ENCODE data around the gene SLC17A2.

The SLC17A2 gene

DNA sequence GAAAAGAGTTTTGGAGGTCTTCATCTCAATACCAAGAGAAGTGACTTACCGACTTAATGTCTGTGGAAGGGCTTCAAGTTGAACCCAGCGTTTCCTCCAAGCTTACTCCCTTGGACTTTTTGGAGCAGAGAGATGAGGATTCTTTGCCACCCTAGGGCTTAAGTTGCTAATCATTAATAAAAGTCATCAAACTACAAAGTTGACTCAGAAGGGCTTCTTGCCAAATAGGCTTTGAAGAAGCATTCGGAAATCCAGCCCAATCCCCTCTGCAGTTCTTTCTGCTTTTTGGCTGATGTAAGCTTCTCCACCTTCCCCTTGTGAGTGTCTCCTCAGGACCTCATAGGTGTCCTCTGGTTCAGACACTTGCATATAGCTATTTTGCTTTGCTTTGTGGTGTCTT, 56.4 kb downstream of the SLC17A2 start, which contains the start of gene SLC17A3:
TSS of gene SLC17A3 (minus strand) at position 126 of the 400 bp plus-strand sequence. CDS start 5,856 bp downstream, outside the sequence.
- Histone ChIP-seq H3K27me3 (ENCODE audit: control insufficient read depth, insufficient read depth, low read length, poor library complexity, severe bottlenecking) (no peaks in the 10 kb centered on the region), H3K9me3 (ENCODE audit: control insufficient read depth, low read length) (no peaks in the 10 kb centered on the region), H3K4me1 (ENCODE audit: control insufficient read depth, insufficient read depth, low read length) (no peaks in the 10 kb centered on the region), H3K27ac (ENCODE audit: insufficient read depth, low read depth, low read length, poor library complexity, severe bottlenecking) (no peak within 1 kb of the TSS), H3K4me3 (ENCODE audit: insufficient read depth, low read depth, low read length) (no peak within 1 kb of the TSS), H3K36me3 (ENCODE audit: control insufficient read depth, insufficient read depth, low read length) (no peaks in the 10 kb centered on the region)
- 94 to 97% methylated on average over 3 of the region's 3 CpGs for WGBS, 2 experiments

DNA sequence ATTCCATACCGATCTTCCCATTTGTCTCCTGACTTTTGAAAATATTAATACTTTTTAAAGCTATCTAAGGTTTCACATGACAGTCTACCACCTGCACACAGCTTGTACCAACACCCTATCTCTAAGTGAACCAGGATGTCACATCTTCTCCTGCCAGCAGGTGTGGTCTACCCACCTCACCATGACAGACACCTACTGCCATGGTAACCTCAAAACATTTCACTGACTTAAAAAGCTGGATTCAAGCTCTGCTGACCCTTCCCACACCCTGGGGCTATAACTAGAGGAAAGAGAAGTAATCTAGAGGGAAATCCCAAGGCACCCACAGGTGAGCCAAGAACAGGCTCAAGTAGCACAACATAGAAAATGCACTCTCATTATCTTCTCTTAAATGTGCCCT, 57.7 kb downstream of the SLC17A2 start:
- 97 to 100% methylated on average over 1 of the region's 1 CpG for WGBS, 2 experiments
- Histone ChIP-seq H3K27ac (ENCODE audit: insufficient read depth, low read depth, low read length, poor library complexity, severe bottlenecking) (no peak overlapping the region), H3K27me3 (ENCODE audit: control insufficient read depth, insufficient read depth, low read length, poor library complexity, severe bottlenecking) (no peaks in the 10 kb centered on the region)

DNA sequence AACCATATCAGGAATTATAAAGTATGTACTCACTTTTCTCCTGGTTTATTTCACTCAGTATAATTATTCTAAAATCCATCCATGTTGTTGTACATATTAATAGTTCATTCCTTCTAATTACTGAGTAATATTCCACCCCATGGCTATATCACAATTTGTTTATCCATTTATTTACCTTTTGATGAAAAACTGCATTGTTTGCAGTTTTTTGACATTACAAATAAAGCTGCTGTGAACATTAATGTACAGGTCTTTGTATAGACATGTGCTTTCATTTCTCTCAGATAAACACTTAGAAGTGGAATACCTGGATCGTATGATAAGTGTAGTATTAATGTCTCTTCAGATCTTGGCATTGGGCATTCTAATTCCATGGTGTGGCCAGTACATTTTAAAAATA, 60.7 kb downstream of the SLC17A2 start:
- no peak overlapping the region for H3K27ac ChIP-seq (ENCODE audit: insufficient read depth, low read depth, low read length, poor library complexity, severe bottlenecking)
- no peaks in the 10 kb centered on the region for H3K4me1 ChIP-seq (ENCODE audit: control insufficient read depth, insufficient read depth, low read length)
- H3K36me3 ChIP-seq (ENCODE audit: control insufficient read depth, insufficient read depth, low read length), result no peaks in the 10 kb centered on the region
- no peak overlapping the region for H3K4me3 ChIP-seq (ENCODE audit: insufficient read depth, low read depth, low read length)
- H3K27me3 ChIP-seq (ENCODE audit: control insufficient read depth, insufficient read depth, low read length, poor library complexity, severe bottlenecking), result no peaks in the 10 kb centered on the region
- 50 to 57% methylated on average over 1 of the region's 1 CpG for WGBS, 2 experiments
- no peaks in the 10 kb centered on the region for H3K9me3 ChIP-seq (ENCODE audit: control insufficient read depth, low read length)

More for the DNA sequence above, 57.7 kb downstream of the SLC17A2 start:
- H3K36me3 ChIP-seq (ENCODE audit: control insufficient read depth, insufficient read depth, low read length), result no peaks in the 10 kb centered on the region
- H3K4me3 ChIP-seq (ENCODE audit: insufficient read depth, low read depth, low read length), result no peak overlapping the region
- no peaks in the 10 kb centered on the region for H3K4me1 ChIP-seq (ENCODE audit: control insufficient read depth, insufficient read depth, low read length)
- no peaks in the 10 kb centered on the region for H3K9me3 ChIP-seq (ENCODE audit: control insufficient read depth, low read length)

DNA sequence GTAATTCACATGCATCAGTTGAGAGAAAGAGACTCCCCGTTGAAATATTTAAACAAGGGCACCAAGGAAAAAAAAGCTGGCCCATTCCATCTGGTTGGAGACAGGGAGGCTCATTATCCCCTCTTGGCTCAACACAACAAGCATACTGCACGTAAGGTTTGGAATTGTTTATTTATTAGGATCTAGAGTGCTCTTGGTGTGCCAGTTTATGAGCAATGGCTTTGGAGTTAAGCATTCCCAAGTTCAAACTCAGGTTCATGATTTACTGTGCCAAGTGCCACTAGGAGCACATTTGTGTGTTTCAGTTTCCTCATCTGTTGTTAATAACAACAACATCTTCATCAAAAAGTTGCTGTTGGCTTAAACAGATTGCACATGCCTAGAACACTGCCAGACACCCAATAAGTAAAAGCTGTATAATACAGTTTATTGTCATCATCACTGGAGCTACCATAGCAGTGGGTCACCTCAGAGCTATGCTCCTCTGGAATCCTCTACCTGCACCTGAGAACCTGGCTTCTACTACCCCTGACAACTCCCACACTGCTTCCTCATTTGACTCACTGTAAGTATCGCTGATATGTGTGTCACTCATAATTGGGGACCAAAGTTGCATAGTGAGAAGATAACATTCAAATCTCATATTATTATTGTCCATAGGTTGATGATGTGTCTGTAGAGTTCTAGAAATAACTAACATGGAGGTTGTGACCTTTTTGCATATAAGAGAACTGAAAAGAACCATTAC, 61.9 kb downstream of the SLC17A2 start:
- Histone ChIP-seq H3K4me1 (ENCODE audit: control insufficient read depth, insufficient read depth, low read length) (no peaks in the 10 kb centered on the region), H3K9me3 (ENCODE audit: control insufficient read depth, low read length) (no peaks in the 10 kb centered on the region), H3K36me3 (ENCODE audit: control insufficient read depth, insufficient read depth, low read length) (no peaks in the 10 kb centered on the region), H3K4me3 (ENCODE audit: insufficient read depth, low read depth, low read length) (no peak overlapping the region), H3K27ac (ENCODE audit: insufficient read depth, low read depth, low read length, poor library complexity, severe bottlenecking) (no peak overlapping the region), H3K27me3 (ENCODE audit: control insufficient read depth, insufficient read depth, low read length, poor library complexity, severe bottlenecking) (no peaks in the 10 kb centered on the region)
- 88 to 92% methylated on average over 2 to 3 of the region's 3 CpGs for WGBS, 2 experiments

DNA sequence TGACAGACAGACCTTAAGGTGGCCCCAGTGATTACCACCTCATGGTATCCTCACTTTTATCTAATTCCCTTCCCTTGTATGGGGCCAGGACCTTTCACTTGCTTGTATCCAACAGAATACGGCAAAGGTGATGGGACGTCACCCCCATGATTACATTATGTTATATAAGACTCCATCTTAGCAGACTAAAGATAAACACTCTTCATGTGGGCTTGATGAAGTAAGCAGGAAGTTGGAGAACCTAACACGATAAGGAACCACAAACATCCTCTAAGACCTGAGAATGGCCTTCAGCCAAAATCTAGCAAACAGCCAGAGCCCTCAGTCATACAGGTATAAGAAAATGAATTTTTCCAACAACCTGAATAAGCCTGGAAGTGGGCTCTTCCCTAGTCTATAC, 64.5 kb downstream of the SLC17A2 start:
- H3K27me3 ChIP-seq (ENCODE audit: control insufficient read depth, insufficient read depth, low read length, poor library complexity, severe bottlenecking), result no peaks in the 10 kb centered on the region
- no peaks in the 10 kb centered on the region for H3K4me1 ChIP-seq (ENCODE audit: control insufficient read depth, insufficient read depth, low read length)
- no peak overlapping the region for H3K4me3 ChIP-seq (ENCODE audit: insufficient read depth, low read depth, low read length)
- H3K36me3 ChIP-seq (ENCODE audit: control insufficient read depth, insufficient read depth, low read length), result no peaks in the 10 kb centered on the region
- H3K9me3 ChIP-seq (ENCODE audit: control insufficient read depth, low read length), result no peaks in the 10 kb centered on the region
- no peak overlapping the region for H3K27ac ChIP-seq (ENCODE audit: insufficient read depth, low read depth, low read length, poor library complexity, severe bottlenecking)
- WGBS, 2 experiments, result 94 to 97% methylated on average over 2 to 3 of the region's 3 CpGs

DNA sequence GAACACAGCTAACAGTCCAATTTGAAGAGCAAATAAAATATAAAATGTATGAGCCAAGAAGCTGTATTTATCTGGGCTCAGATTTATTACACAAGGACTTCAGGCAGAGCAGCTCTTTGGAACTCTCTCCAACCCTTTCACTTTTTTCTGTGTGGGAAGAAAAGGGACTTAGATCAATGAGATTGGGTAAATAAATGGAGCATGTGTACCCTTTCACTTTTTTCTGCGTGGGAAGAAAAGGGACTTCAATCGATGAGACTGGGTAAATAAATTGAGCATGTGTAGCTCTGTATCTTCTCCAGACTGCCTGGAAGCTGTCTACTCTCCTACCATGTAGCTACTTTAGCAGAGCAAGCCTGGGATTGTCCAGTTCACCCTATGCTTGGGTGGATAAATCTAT, 67.1 kb downstream of the SLC17A2 start:
- Histone ChIP-seq H3K4me1 (ENCODE audit: control insufficient read depth, insufficient read depth, low read length) (no peaks in the 10 kb centered on the region), H3K9me3 (ENCODE audit: control insufficient read depth, low read length) (no peaks in the 10 kb centered on the region), H3K4me3 (ENCODE audit: insufficient read depth, low read depth, low read length) (no peak overlapping the region), H3K36me3 (ENCODE audit: control insufficient read depth, insufficient read depth, low read length) (no peaks in the 10 kb centered on the region), H3K27ac (ENCODE audit: insufficient read depth, low read depth, low read length, poor library complexity, severe bottlenecking) (no peak overlapping the region), H3K27me3 (ENCODE audit: control insufficient read depth, insufficient read depth, low read length, poor library complexity, severe bottlenecking) (no peaks in the 10 kb centered on the region)
- WGBS, 2 experiments, result 94 to 96% methylated on average over 2 of the region's 2 CpGs

Data from ectodermal cell (in vitro differentiated cells).